A204.1 (cell line): ENCODE results near the gene ANG.
"Not testable (repeated sequence)": the region's sequence is repeated elsewhere in the genome, so short reads cannot be mapped to it uniquely, and the experiment has no call there.

ENCODE experiments used
- FAIRE-seq: peaks from 2 replicates; lab custom pipeline; 2012; peaks lifted over from hg19 to GRCh38; lab: Jason Lieb, UNC

The ANG gene

DNA sequence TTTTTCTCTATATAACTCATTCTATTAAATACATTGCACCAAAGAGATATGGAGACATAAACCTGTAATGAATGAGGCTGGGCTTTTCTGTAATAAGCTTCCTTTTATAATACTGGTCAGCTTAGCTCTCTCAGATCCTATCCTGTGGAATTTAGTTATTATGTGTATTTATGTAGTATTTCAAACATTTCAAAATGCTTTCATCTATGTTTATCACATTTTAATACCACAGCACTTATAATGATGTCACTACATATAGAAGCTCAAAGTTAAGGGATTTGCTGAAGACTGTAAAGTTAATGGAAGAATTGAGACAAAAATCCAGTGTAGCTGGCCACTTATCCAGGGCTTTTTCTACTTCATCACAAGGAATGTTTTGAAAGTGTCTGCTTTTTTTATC is 11.4 kb downstream of the ANG start:
- no peak for FAIRE-seq

DNA sequence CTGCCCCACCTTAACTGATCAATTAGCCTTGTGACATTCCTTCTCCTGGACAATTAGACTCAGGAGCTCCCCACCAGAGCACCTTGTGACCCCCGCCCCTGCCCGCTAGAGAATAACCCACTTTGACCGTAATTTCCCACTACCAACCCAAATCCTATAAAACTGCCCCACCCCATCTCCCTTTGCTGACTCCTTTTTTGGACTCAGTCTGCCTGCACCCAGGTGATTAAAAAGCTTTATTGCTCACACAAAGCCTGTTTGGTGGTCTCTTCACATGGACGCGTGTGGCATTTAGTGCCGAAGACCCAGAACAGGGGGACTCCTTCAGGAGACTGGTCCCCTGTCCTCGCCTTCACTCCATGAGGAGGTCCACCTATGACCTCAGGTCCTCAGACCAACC is 12.4 kb downstream of the ANG start:
- not testable (repeated sequence) for FAIRE-seq

DNA sequence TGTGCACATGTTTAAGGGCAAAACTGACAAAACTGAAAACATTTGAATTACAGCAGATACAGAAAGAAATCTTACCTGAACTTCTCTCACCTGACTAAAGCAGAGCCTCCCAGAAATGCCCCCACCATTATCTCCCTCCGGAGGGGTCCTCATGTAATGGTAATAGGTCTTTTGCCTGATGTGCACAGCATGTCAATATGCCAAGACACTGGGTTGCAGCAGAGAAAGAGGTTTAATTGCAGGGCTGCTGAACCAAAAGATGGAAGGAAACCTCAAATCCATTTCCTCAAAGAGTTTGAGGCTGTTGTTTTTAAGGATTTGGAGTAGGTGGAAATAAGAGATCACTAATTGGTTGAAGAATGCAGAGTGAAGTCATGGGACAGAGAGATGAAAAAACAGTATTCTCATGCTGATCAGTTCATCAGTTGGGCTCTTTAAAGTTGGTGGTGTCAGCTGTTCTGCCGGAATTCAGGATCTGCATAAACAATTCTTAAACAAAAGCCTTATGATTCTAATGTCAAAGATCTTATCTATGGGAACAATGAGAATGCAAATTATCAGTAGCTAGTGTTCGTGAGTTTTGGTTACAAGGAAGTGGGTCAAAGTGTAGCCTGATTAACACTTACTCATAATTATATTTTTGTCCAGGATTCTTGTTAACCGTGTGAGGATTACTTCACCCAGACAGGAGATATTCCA is 18.2 kb downstream of the ANG start:
- FAIRE-seq = no peak

GRCh38 chr14:20707622-20708021 is 19.1 kb downstream of the ANG start:
- FAIRE-seq = no peak

- FAIRE-seq = no peak
Observed at GRCh38 chr14:20711261-20711660, 22.7 kb downstream of the ANG start.

- FAIRE-seq = no peak
Observed at GRCh38 chr14:20711685-20712084, 23.1 kb downstream of the ANG start.

- no peak for FAIRE-seq
Observed at GRCh38 chr14:20712904-20713303, 24.3 kb downstream of the ANG start.

- no peak for FAIRE-seq
Observed at GRCh38 chr14:20714593-20715250, 26.2 kb downstream of the ANG start.

GRCh38 chr14:20719777-20720176 is 31.2 kb downstream of the ANG start:
- FAIRE-seq = no peak

GRCh38 chr14:20720741-20721140 is 32.2 kb downstream of the ANG start:
- no peak for FAIRE-seq

- FAIRE-seq = no peak
Observed at GRCh38 chr14:20722016-20722415, 33.5 kb downstream of the ANG start.

DNA sequence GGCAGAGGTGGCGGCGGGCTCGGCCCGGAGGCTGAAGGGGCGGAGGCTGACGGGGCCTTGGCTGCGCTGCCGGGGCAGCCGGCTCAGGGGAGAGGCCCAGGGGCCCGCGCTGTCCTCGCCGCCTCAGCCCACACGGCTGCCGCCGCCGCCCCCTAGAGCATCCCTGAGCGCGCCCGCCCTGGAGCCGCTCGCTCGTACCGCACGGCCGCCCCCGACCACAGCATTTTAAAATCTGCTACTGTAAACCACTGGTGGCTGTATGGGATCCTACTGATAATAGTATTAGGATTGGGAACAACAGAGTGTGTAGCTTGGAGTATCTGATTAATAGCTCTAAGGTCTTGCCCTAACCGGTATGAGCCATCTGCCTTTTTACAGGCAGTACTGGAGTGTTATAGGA is 34.9 kb downstream of the ANG start:
- FAIRE-seq = no peak

DNA sequence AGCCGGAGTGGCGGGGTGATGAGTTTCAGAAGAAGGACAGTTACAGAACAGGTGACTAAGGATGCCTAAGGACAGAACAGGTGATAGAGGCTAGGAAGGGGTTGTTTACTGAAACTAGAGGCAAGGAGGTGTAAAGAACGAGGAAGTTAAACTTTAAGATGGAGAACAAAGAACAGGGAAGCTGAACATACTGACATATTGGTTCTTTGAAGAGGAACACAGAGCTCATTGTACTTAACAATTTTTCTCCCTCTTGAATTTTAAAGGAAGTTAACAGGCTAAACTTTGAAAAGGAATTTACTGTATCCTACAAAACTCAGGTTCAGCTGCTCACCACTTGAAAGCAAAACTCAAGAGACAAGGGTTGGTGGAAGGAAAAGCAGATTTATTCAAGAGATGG is 37.6 kb downstream of the ANG start:
- FAIRE-seq = not testable (repeated sequence)

DNA sequence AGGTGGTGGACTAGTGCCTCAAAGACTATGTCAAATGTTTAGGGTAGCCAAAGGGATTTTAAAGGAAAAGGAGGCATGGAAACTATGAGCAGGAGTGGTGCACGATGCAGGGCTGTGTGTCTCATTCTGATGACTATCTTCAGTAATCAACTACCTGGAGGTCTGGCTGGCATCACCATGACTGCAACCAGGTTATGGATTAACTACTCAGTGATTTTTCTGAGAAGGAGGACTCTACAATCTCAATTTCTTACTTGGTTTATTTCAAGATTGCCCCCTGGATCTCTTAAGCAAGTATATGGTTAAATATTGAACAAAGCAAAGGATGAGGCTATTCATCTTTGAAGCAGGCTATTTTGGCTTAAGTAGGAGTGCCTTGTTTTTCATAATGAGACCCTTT is 38.0 kb downstream of the ANG start:
- FAIRE-seq = no peak

DNA sequence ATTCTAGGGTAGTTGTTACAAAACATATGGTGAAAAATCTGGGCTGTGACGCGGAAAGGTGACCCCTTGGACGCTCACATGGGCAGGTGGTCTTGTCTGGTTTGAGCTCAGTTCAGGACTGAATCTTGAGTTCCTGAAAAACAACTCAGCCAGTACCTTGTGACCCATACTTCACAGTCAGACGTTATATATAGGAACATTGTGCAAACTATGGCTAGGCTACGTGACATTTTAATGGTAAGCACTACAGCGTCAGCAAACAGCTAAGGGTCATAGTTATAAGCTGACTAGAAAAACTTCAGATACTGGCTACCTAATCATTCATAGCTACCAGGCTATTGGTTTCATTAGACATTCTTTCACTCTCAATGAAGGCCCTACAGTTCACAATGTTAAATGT is 42.3 kb downstream of the ANG start:
- no peak for FAIRE-seq

- no peak for FAIRE-seq
Observed at GRCh38 chr14:20732477-20732876, 43.9 kb downstream of the ANG start.

GRCh38 chr14:20732979-20733635 is 44.5 kb downstream of the ANG start:
- no peak for FAIRE-seq

- FAIRE-seq = no peak
Observed at GRCh38 chr14:20733684-20734429, 45.3 kb downstream of the ANG start.

- FAIRE-seq = no peak
Observed at GRCh38 chr14:20734430-20734806, 45.9 kb downstream of the ANG start.

GRCh38 chr14:20738292-20738691 is 49.7 kb downstream of the ANG start:
- not testable (repeated sequence) for FAIRE-seq

- no peak for FAIRE-seq
Observed at GRCh38 chr14:20742132-20742531, 53.6 kb downstream of the ANG start.

- FAIRE-seq = no peak
Observed at GRCh38 chr14:20743556-20743955, 55.0 kb downstream of the ANG start.
